Measurements from ENCODE around the gene BRD7.

Gene BRD7

GRCh38 chr16:50308237-50308965 lies 60.4 kb downstream of the BRD7 start:
- no peaks in the 10 kb centered on the region for H4K20me1 ChIP-seq (ENCODE audit: insufficient read depth, low read length, poor library complexity, severe bottlenecking)
- no peaks in the 10 kb centered on the region for H3K27me3 ChIP-seq (ENCODE audit: insufficient read depth, low read length, poor library complexity, severe bottlenecking)
- no peak overlapping the region for H3K9ac ChIP-seq (ENCODE audit: low read depth, low read length, poor library complexity, severe bottlenecking)
- H3K4me3 ChIP-seq (ENCODE audit: low read length, poor library complexity, severe bottlenecking), result no peak overlapping the region
- H3F3A ChIP-seq (ENCODE audit: low read depth), result no peaks in the 10 kb centered on the region
- H3K79me2 ChIP-seq (ENCODE audit: insufficient read depth, low read length), result no peaks in the 10 kb centered on the region
- H3K36me3 ChIP-seq (ENCODE audit: insufficient read depth, low read length), result peaks cover 48% of the 10 kb centered on the region; the same call in 1 of the 2 replicates
- H3K9me2 ChIP-seq (replicated peaks; ENCODE audit: low read depth, low read length), result no peaks in the 10 kb centered on the region
- no peaks in the 10 kb centered on the region for H3K4me1 ChIP-seq (ENCODE audit: insufficient read depth, low read length, poor library complexity, severe bottlenecking)
- H3K4me2 ChIP-seq (ENCODE audit: low read depth, low read length, poor library complexity, severe bottlenecking), result no peak overlapping the region
- H2AFZ ChIP-seq (ENCODE audit: low read length), result no peak overlapping the region
- no peaks in the 10 kb centered on the region for H3K9me3 ChIP-seq (ENCODE audit: insufficient read depth, low read depth, low read length)
- TF ChIP-seq EZH2phosphoT487 (IDR thresholded peaks at IDR 0.05; ENCODE audit: borderline replicate concordance), result no peak
- TF ChIP-seq CTCF (conservative IDR thresholded peaks at IDR 0.05; ENCODE audit: low read length), result no peak

GRCh38 chr16:50306287-50306686 lies 62.5 kb downstream of the BRD7 start:
- H3K4me1 ChIP-seq (ENCODE audit: insufficient read depth, low read length, poor library complexity, severe bottlenecking), result no peaks in the 10 kb centered on the region
- no peaks in the 10 kb centered on the region for H3K79me2 ChIP-seq (ENCODE audit: insufficient read depth, low read length)
- no peaks in the 10 kb centered on the region for H3F3A ChIP-seq (ENCODE audit: low read depth)
- no peaks in the 10 kb centered on the region for H4K20me1 ChIP-seq (ENCODE audit: insufficient read depth, low read length, poor library complexity, severe bottlenecking)
- H3K9me3 ChIP-seq (ENCODE audit: insufficient read depth, low read depth, low read length), result no peaks in the 10 kb centered on the region
- H3K9me2 ChIP-seq (replicated peaks; ENCODE audit: low read depth, low read length), result no peaks in the 10 kb centered on the region
- TF ChIP-seq EZH2phosphoT487 (IDR thresholded peaks at IDR 0.05; ENCODE audit: borderline replicate concordance) (no peak), CTCF (conservative IDR thresholded peaks at IDR 0.05; ENCODE audit: low read length) (no peak)
- no peak overlapping the region for H3K4me2 ChIP-seq (ENCODE audit: low read depth, low read length, poor library complexity, severe bottlenecking)
- no peak overlapping the region for H3K4me3 ChIP-seq (ENCODE audit: low read length, poor library complexity, severe bottlenecking)
- no peak overlapping the region for H2AFZ ChIP-seq (ENCODE audit: low read length)
- H3K27me3 ChIP-seq (ENCODE audit: insufficient read depth, low read length, poor library complexity, severe bottlenecking), result no peaks in the 10 kb centered on the region
- no peak overlapping the region for H3K9ac ChIP-seq (ENCODE audit: low read depth, low read length, poor library complexity, severe bottlenecking)
- peaks cover 50% of the 10 kb centered on the region; the same call in 1 of the 2 replicates for H3K36me3 ChIP-seq (ENCODE audit: insufficient read depth, low read length)

GRCh38 chr16:50305441-50306061 lies 63.2 kb downstream of the BRD7 start:
- H3F3A ChIP-seq (ENCODE audit: low read depth), result no peaks in the 10 kb centered on the region
- H3K36me3 ChIP-seq (ENCODE audit: insufficient read depth, low read length), result peaks cover 52% of the 10 kb centered on the region; the same call in 1 of the 2 replicates
- H3K9ac ChIP-seq (ENCODE audit: low read depth, low read length, poor library complexity, severe bottlenecking), result no peak overlapping the region
- no peak overlapping the region for H3K4me3 ChIP-seq (ENCODE audit: low read length, poor library complexity, severe bottlenecking)
- no peaks in the 10 kb centered on the region for H3K9me2 ChIP-seq (replicated peaks; ENCODE audit: low read depth, low read length)
- TF ChIP-seq EZH2phosphoT487 (IDR thresholded peaks at IDR 0.05; ENCODE audit: borderline replicate concordance) (no peak), CTCF (conservative IDR thresholded peaks at IDR 0.05; ENCODE audit: low read length) (no peak)
- H3K79me2 ChIP-seq (ENCODE audit: insufficient read depth, low read length), result no peaks in the 10 kb centered on the region
- no peaks in the 10 kb centered on the region for H3K27me3 ChIP-seq (ENCODE audit: insufficient read depth, low read length, poor library complexity, severe bottlenecking)
- H3K4me1 ChIP-seq (ENCODE audit: insufficient read depth, low read length, poor library complexity, severe bottlenecking), result no peaks in the 10 kb centered on the region
- no peaks in the 10 kb centered on the region for H3K9me3 ChIP-seq (ENCODE audit: insufficient read depth, low read depth, low read length)
- no peaks in the 10 kb centered on the region for H4K20me1 ChIP-seq (ENCODE audit: insufficient read depth, low read length, poor library complexity, severe bottlenecking)
- H3K4me2 ChIP-seq (ENCODE audit: low read depth, low read length, poor library complexity, severe bottlenecking), result no peak overlapping the region
- no peak overlapping the region for H2AFZ ChIP-seq (ENCODE audit: low read length)

Data from Loucy (cell line).